ENCODE measurements around the gene KCNG1.
"Not testable (repeated sequence)": the region's sequence is repeated elsewhere in the genome, so short reads cannot be mapped to it uniquely, and the experiment has no call there.

The KCNG1 gene, protein sequence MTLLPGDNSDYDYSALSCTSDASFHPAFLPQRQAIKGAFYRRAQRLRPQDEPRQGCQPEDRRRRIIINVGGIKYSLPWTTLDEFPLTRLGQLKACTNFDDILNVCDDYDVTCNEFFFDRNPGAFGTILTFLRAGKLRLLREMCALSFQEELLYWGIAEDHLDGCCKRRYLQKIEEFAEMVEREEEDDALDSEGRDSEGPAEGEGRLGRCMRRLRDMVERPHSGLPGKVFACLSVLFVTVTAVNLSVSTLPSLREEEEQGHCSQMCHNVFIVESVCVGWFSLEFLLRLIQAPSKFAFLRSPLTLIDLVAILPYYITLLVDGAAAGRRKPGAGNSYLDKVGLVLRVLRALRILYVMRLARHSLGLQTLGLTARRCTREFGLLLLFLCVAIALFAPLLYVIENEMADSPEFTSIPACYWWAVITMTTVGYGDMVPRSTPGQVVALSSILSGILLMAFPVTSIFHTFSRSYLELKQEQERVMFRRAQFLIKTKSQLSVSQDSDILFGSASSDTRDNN

DNA sequence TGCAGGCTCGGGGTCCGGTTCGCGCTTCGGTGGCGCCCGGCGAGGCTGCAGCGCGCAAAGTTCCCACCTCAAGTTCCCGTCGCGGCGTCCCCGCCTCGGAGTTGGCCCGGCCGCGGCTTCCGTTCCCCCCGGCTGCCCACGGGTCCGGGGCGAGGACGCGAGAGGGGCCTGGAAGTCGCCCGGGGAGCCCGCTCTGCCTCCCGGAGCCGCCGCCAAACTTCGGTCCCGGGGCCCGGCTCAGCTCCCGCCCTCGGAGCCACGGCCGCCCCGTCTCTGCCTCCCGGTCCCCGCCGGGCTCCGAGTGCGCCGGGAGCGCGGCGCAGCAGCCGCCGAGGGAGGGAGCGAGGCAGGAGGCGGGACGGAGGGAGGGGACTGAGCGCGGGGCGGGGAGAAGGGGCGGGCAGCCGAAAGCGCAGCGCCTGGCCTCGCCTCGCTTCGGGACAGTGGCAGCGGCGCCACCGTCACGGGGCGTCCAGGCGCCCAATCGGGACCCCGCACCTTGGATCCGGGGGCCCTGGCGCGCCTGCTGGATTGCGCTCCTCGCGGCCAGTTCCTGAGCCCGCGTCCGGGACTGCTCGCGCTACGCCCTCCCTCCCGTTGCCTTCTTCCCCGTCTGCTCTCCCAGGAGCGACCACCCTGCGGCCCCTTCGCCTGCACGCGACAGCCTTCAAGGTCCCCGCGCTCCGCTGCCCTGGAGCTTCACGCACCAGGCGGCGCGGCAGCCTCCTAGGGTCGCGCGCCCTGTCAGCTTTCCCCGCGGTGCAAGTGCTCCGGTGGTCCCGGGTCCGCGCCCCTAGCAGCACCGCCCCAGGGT is at the start of gene KCNG1:
Gene KCNG1, minus strand, starts transcription at position 305 of the 814 bp plus-strand sequence. CDS start 12,769 bp downstream, outside the sequence.
- DNase-seq: no peak

DNA sequence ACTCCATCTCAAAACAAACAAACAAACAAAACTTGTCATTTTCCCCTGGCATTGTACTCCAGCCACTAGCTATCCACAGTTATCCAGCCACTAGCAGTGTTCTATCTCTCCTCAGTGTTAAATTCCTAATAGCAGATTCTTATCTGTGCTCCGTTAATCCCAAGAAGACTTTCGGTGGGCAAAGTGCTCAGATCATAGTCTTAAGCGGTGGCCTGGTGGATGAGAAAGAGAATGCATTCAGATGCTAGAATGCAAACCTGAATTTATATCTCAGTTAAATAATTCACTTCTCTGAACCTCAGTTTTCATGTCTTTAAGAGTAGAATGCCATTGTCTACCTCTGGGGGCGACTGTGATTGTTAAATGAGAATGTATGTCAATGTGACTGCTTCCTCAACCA is 47.7 kb upstream of the KCNG1 start:
- no peak for DNase-seq

DNA sequence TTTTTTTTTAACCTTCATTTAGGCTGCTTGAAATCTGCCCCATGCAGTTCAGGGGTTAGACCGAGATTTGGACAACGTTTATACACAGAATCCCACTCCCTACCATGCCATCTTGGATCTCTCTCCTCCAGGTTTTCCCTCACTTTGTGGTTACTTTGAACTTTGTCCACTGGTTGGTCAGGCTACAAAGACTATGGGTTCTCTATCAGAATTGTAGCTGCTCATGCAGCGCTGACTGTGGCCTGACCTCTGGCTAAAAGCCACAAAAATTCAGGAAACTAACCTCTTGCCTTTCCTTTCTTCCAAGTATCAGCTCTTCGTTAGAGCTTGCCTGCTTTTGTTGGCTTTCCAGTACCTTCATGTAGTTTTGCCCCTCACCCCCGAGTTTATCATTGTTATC is 44.9 kb upstream of the KCNG1 start:
- no peak for DNase-seq

DNA sequence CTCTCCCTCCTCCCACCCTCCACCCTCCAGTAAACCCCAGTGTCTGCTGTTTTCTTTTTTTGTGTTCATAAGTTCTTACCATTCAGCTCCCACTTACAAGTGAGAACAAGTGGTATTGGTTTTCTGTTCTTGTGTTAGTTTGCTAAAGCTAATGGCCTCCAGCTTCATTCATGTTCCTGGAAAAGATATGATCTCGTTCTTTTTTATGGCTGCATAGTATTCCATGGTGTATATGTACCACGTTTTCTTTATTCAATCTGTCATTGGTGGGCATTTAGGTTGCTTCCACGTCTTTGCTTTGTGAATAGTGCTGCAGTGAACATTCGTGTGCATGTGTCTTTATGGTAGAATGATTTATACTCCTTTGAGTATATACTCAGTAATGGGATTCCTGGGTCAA is 42.7 kb upstream of the KCNG1 start:
- no peak for DNase-seq

DNA sequence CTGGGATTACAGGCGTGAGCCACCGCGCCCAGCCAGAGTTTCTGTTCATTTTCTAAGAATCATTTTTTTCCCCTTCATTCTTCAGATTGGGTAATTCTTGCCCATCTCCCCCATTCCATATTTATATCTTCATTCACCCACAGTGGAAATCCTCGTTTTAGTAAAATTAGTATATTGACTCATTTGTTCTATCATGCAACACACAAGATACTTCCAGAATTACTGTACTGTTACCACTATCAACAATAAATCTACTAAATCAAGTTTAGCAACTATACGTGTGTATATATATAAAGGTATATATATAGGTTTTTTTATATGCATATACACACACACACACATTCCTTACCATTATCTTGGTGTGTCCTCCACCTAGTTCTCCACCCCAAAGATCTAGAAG is 41.2 kb upstream of the KCNG1 start:
- DNase-seq: no peak

DNA sequence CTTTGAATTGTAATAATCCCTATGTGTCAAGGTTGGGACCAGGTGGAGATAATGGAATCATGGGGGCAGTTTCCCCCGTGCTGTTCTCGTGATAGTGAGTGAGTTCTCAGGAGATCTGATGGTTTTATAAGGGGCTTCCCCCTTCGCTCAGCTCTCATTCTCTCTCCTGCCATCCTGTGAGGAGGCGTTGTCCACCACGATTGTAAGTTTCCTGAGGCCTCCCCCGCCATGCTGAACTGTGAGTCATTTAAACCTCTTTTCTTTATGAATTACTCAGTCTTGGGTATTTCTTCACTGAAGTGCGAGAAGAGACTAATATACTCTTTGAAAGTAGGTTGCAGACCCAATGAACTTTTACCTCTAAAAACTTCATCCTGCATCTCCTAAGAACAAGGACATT is 39.2 kb upstream of the KCNG1 start:
- no peak for DNase-seq

DNA sequence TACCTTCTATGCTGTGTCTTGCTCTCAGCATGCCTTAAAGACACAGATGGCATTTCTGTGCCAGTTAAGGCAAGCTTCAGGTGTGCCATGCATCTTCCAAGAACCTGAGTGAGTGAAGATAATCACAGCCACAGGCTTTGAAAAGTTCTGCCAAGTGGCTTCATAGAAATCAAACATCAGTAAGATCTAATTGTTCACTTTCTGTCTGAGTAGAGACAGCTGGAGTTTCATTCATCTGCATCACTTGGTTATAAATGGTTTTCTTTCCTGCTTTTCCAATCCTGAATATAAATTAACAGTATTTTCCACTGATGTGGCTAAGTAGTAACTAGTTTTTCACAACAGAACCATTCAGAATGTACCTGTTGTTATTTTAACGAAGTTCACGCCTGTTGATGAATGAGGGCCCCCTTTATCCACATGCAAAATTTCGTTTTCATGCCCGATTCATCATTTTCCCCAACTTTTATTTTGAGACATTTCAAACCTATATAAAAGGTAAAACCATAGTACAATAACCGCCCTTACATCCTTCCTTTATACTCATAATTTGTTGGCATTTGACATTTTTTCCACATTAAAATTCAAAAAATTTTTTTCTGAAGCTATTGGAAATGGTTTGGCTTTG is 38.6 kb upstream of the KCNG1 start:
- DNase-seq: no peak

DNA sequence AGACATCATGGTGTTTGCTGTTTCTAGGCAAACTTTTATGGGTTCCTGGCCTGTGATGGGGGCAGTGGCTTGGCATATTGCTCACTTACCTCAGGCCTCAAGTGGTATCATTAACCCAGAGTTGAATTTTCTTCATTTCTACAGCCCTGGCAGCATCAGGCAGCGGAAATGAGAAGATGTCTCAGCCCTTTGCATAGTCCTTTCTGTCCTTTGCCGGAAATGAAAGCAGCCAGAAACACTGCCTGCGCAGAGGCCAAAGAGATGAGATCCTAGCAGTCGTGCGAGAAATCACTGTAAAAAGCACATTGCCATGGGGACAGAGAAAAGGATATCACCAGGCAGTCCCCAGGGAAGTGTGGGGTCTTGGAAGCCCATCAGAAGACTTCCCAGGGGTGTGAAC is 37.4 kb upstream of the KCNG1 start:
- no peak for DNase-seq

DNA sequence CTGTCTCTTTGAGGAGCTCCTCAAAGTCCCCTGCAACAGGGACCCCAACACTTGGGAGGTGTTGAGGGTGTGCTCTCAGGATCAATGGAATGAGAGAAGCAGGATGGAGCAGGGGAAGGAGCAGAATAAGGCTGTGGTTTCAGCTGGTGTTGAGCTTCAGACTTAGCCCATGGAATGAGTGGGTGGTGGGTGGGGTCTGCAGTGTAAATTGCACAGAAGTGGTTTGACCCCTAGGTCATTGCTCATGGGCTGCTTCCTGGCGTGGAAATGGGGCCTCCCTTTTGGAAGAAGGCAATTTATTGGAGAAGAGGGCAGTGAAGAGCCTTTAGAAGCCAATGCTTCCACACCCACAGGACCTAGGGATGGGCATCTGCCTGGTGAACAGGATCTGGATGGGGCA is 37.0 kb upstream of the KCNG1 start:
- DNase-seq: no peak

DNA sequence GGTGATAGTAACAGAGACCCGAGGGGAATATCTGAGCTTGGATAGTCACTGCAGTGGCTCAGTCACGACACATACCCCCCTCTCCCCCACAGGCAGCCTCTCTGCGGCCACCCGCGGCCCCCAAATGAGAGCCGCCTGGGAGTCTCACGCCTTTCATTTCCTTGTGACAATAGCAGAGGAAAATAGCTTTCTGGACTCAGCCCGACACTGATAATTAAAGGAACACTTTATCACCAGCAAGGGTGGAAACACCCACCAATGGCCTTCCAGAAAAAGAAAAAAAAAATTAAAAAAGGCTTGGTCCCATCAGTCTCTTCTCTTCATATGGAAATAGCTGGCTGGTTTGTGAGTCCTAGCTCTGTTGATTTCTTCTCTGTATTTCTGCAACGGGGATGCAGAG is 35.1 kb upstream of the KCNG1 start:
- DNase-seq: no peak

DNA sequence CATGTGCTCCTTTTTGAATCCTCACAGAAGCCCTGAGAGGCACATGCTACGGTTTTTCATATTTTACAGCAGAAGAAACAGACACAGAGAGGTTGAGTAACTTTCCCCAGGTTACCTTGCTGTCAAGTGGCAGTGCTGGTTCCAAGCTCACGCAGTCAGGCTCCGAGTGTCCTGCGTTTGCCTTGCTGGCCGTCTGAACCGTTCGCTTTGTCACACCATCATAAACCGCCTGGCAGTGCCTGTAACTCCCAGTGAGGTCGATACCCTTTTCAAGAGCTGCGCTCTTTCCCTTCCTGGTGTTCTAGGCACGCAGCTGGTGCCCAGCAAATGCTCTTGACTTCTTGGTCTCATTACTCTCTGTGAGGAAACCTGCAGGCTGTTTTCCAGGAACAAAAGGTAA is 31.3 kb upstream of the KCNG1 start:
- no peak for DNase-seq

DNA sequence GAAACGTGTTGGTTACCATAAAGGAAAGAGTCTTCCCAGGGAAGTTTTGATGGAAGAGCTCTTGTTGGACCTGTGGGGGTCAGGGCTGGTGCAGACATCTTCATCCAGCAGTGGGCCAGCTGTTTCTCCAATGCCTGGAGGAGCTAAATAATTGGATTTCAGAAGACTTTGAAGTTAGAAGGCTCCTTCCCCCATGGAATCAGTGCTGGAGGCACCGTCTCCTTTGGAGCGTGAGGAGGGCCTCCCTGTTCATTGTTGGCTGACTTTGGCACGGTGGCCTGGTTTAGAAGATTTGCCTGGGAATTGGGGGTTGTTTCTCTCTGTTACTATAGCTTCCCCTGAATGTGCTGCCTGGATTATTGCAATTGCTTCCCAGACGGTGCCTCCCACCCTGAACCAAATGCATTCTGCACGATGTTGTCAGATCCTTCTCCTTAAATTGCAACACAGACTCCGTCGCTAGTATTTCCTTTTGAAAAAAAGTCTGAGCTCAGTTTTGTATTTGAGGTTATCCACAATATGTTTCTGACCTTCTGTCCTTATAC is 27.7 kb upstream of the KCNG1 start:
- DNase-seq: no peak

DNA sequence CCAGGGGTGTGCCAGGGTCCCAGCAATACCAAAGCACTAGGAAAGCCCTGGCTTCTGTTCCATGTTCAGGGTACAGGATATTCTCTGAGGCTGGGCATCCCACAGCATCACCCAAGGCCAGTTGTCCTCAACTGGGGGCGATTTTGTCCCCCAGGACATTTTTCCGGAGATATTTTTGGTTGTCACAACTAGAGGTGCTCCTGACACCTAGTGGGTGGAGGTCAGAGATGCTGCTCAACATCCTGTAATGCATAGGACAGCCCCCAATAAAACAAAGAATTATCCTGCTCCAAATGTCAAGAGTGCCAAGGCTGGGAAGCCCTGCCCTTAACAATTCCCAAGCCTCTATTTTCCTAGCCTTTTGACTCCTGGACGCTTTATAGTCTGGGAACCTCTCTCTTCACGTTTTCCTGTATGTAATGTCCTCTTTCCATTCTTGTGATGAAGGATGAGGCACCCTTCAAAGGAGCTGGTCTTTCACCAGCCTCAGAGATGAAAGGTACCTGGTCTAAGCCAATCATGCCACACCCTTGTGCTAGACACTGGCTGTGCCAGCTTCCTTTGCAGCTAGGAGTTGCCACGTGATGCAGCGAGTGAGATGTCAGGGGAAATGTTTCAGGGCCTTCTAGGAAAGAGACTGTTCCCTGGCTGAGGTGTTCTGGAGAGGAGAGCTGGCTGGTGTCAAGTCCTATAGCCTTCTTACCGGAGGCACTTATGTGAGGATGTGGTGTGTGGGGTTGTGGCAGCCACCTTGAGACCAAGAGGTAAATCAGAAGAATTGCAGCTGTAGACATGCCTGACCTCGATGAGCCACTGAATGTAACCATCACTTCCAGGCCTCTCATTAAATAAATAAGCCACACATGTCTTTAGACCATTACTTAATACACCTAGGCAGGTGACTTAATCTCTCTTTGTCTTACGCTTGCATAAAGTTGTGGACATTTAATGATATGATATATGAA is 23.4 kb upstream of the KCNG1 start:
- no peak for DNase-seq

DNA sequence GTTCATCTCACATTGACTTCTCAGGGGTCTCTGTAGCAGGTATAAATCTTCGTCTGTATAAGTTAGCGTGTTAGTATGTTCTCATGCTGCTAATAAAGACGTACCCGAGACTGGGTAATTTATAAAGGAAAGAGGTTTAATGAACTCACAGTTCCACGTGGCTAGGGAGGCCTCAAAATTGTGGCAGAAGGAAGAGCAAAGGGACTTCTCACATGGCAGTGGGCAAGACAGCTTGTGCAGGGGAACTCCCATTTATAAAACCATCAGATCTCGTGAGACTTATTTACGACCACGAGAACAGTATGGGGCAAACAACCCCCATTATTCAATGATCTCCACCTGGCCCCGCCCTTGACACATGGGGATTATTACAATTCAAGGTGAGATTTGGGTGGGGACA is 22.6 kb upstream of the KCNG1 start:
- not testable (repeated sequence) for DNase-seq

DNA sequence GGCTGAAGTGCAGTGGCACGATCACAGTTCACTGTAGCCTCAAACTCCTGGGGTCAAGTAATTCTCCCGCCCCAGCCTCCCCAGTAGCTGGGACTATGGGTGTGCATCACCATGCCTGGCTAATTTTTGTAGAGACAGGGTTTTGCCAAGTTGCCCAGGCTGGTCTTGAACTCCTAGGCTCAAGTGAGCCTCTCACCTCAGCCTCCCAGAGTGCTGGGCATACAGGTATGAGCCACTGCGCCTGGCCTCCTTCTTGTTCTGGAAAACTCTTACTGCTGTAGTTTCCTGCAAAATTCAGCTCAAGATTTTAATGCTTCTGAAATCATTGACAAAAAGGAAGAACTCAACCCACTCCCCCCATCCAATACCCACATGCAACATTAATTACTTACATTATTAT is 21.9 kb upstream of the KCNG1 start:
- no peak for DNase-seq

DNA sequence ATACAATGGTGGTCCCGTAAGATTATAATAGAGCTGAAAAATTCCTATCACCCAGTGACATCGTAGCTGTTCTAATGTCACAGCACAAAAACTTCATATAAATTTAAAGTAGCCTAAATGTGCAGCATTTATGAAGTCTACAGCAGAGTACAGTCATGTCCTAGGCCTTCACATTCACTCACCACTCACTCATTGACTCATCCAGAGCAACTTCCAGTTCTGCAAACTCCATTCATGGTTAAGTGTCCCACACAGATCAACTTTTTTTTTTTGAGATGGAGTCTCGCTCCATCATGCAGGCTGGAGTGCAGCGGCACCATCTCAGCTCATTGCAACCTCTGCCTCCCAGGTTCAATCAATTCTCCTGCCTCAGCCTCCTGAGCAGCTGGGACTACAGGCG is 20.9 kb upstream of the KCNG1 start:
- no peak for DNase-seq

DNA sequence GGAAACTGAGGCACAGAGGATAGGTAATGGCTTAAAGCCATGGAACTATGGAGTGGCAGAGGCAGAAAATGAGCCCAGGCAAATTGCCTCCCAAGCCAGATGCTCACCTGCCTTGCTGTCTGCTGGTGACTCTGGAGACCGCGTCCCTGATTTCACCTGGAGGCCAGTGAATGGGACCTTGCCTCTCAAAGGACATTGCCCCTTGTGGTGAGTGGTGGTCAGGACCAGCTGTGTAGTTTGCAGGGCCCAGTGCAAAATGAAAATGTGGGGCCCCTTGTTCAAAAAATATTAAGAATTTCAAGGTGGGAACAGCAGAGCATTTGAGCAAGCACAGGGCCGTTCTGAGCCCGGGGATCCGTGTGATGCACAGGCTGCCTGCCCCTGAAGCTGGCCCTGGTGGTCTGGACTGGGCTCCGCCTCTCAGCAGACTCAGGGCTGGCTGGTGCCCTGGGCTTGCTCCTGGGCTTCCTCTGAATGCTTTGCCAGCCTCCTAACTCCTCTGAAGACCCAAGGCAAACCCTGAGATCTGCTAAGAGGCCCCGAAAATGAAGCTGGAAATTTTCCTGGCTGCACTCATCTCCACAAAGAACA is 19.8 kb upstream of the KCNG1 start:
- no peak for DNase-seq

DNA sequence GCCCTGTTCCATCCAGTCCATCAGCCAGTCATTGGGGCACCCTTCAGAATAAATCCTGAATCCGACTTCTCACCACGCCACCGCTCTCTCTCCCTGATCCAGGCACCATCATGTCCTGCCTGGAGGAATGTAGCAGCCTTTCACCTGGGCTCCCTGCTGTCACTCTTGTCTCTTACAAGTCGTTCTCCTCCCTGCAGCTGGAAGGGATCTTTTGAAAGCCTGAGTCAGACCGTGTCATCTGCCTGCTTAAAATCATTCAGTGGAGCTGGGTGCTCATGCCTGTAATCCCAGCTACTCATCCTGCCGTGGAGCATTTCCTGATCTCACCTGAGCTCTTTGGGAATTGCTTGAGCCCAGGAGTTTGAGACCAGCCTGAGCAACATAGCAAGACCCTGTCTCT is 19.2 kb upstream of the KCNG1 start:
- DNase-seq: no peak

DNA sequence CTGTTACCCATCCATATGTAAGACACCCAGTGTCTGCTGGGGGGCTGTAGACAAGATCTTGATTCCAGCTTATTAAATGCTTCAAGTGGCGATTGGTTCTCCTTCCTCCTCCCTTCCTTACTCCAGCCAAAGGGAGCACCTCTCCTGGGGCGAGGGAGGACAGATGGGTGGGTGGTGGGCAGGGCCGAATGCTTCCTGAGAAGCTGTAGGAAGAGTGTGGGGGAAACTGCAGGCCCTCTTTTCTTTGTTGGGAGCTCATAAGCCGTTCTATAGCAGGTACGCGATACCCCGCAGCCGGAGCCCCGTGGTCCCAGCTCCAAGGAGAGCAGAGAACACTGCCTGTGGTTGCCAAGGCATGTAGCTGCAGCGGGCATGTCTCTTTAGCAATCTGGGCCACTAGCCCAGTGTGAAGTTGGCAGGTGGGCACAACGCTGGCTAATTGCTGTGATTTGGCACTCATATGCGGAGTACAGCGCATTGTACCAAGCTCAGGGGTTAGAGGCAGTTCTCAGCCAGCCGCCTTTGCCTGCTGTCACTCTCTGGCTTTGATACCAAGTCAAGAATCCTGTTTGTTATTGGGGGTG is 14.7 kb upstream of the KCNG1 start:
- no peak for DNase-seq

DNA sequence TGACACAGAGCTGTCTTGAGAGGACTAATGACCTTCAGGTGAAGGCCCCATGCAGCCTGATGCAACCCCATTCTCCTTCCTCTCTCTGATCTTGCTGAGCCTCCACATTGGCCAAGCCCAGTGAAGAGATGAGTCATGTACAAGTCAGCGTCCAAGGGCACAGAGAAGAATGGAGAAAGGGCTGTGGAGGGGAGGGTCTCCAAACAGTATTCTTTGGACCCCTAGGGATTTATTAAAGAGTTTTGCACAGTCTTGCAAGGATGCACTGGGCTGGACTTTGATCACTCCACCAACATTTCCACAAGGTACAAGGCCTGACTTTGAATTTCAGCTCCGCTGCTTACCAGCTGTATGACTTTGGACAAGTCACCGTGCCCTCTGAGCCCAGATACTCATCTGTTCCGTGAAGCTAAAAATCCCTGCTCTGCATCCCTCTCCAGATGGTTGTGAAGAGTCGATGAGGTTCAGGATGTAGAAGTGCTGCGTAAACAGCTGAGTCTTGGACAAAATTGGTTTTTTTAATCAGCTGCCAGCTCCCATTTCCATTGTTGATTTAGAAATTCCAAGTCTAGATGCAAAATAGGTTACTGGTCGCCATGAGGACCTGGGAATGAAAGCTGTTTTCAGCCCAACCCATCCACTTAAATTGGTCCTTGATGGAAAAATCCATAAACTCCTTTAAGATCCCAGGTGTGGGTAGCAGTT is 14.1 kb upstream of the KCNG1 start:
- no peak for DNase-seq

DNA sequence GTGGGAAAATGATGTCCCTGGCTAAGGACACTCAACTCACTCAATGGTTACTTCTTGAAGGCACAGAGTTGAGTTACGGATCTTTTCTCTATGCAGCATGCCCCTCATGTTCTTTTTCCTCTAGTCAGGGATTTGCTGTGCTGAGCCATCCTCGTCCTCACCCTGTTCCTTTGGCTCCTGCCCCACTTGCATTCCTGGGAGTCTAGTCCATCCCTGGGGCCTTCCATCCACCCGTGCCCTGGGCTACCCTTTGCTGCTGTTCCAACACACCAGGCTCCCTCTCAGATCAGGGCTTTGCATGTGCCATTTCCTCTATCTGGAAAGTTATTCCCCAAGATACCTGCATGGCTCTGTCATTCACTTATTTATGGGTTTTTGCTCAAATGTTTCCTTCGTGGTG is 13.3 kb upstream of the KCNG1 start:
- DNase-seq: no peak

All from activated CD4-positive, alpha-beta T cell treated with anti-CD3 and anti-CD28 coated beads for 1 hour (primary cell).